Fibroblast of lung (primary cell): ENCODE measurements around the gene WTAP. TPM values are rescaled to one million over a fixed set of nuclear protein-coding genes. Genes with fewer than 3 reads are reported as not detected.

Source experiments
- DNase-seq, 2 donors: peaks; one replicate each; pipeline versions ENCODE4 v3.0.0 to v3.0.0-alpha.2; 2010; ENCODE audit warnings: low read depth in 2 of 2
- H2AFZ ChIP-seq: 2 replicates; pipeline ENCODE4 v1.5.1; 2012; ENCODE audit warnings: low read length, control low read depth, inconsistent platforms
- H3K27ac ChIP-seq: 2 replicates; pipeline ENCODE4 v1.5.1; 2011; ENCODE audit warnings: low read length, control low read depth; ENCODE audit not compliant: insufficient read depth
- H3K27me3 ChIP-seq: 2 replicates; pipeline ENCODE4 v1.5.1; 2011; ENCODE audit warnings: mild to moderate bottlenecking, low read length; ENCODE audit not compliant: control insufficient read depth, insufficient read depth
- H3K36me3 ChIP-seq: 2 replicates; pipeline ENCODE4 v1.5.1; 2011; ENCODE audit warnings: low read length; ENCODE audit not compliant: control insufficient read depth, insufficient read depth
- H3K4me1 ChIP-seq: 2 replicates; pipeline ENCODE4 v1.5.1; 2011; ENCODE audit warnings: low read length; ENCODE audit not compliant: control insufficient read depth, insufficient read depth; ENCODE audit errors: extremely low read depth
- H3K4me2 ChIP-seq: 2 replicates; pipeline ENCODE4 v1.5.1; 2011; ENCODE audit warnings: low read length, control low read depth; ENCODE audit not compliant: insufficient read depth; ENCODE audit errors: extremely low read depth
- H3K4me3 ChIP-seq, 4 experiments: fragments of 200-600 bp in 1 of 4; sonication (generic) in 1 of 4; replicated peaks in 1 of 4; 2 replicates each; pipeline ENCODE4 v1.5.1; 2011 to 2016; ENCODE audit warnings: low read length in 4 of 4, low read depth in 3 of 4, mild to moderate bottlenecking in 3 of 4, control low read depth in 2 of 4, inconsistent platforms in 1 of 4, mixed read lengths in 1 of 4; ENCODE audit not compliant: insufficient read depth in 1 of 4; ENCODE audit errors: control extremely low read depth in 1 of 4
- H3K79me2 ChIP-seq: 2 replicates; pipeline ENCODE4 v1.5.1; 2012; ENCODE audit warnings: mild to moderate bottlenecking, low read length, inconsistent platforms; ENCODE audit not compliant: control insufficient read depth, insufficient read depth
- H3K9ac ChIP-seq: 2 replicates; pipeline ENCODE4 v1.5.1; 2011; ENCODE audit warnings: mild to moderate bottlenecking, low read length, control low read depth; ENCODE audit not compliant: insufficient read depth
- H3K9me3 ChIP-seq: 2 replicates; pipeline ENCODE4 v1.5.1; 2012; ENCODE audit warnings: low read depth, low read length; ENCODE audit not compliant: control insufficient read depth, insufficient read depth
- H4K20me1 ChIP-seq: 2 replicates; pipeline ENCODE4 v1.5.1; 2011; ENCODE audit warnings: low read length; ENCODE audit not compliant: control insufficient read depth, insufficient read depth; ENCODE audit errors: extremely low read depth
- CTCF ChIP-seq, 2 donors: IDR thresholded peaks in 1 of 2; conservative IDR thresholded peaks in 1 of 2; 1 replicate in 1 of 2; 2 replicates in 1 of 2; pipeline ENCODE4 v1.5.1; 2011 to 2012; ENCODE audit warnings: low read length in 2 of 2, control low read depth in 1 of 2, inconsistent platforms in 1 of 2, low read depth in 1 of 2, mild to moderate bottlenecking in 1 of 2
- EZH2 ChIP-seq: IDR thresholded peaks from 2 replicates; pipeline ENCODE4 v1.5.1; 2012; ENCODE audit warnings: low read length, control low read depth, mild to moderate bottlenecking; ENCODE audit errors: missing control alignments
- polyA minus RNA-seq: library from RNA; depleted of rRNA, polyadenylated mRNA; stranded (reverse); fragments of >200 nt; gene quantifications from 2 replicates; pipeline ENCODE4 v1.2.3, GENCODE V29; 2011; ENCODE audit warnings: low replicate concordance
- polyA plus RNA-seq, 2 donors: library from polyadenylated mRNA; depleted of rRNA in 1 of 2; stranded (reverse) in 1 of 2; unstranded in 1 of 2; fragments of >200 nt; gene quantifications; 2 replicates each; pipeline ENCODE4 v1.2.1, GENCODE V29; 2011 to 2012; ENCODE audit warnings: missing spikeins in 1 of 2
- total RNA-seq: library from RNA; depleted of rRNA; stranded (reverse); fragments of >200 nt; gene quantifications from 2 replicates; pipeline ENCODE4 v1.2.1, GENCODE V29; 2014

The WTAP gene
- total RNA-seq (124 and 137 TPM in 2 replicates), polyA plus RNA-seq (52.7 and 63.0 TPM in 2 replicates), polyA minus RNA-seq (9.4 and 15.1 TPM in 2 replicates)
- polyA plus RNA-seq (2012) = 66.4 and 70.6 TPM in 2 replicates

- Histone ChIP-seq H3K4me3 (peak within 1 kb of the TSS; percentile 82 to 100 (median 91)), H3K4me1 (peaks cover 5% of the 10 kb centered on the region), H3K27ac (peak within 1 kb of the TSS; percentile 89), H3K9ac (peak within 1 kb of the TSS; percentile 97), H4K20me1 (peaks cover 8% of the 10 kb centered on the region), H3K9me3 (no peaks in the 10 kb centered on the region), H3K4me2 (peak within 1 kb of the TSS; percentile 99), H2AFZ (peak within 1 kb of the TSS; percentile 84), H3K27me3 (no peaks in the 10 kb centered on the region), H3K36me3 (no peaks in the 10 kb centered on the region), H3K79me2 (peaks cover 77% of the 10 kb centered on the region)
- DNase-seq = peak; percentile 96 to 97
- TF ChIP-seq CTCF (conservative IDR thresholded peaks at IDR 0.05 in 1 of 2, IDR thresholded peaks at IDR 0.05 in 1 of 2; ENCODE audit: low read depth in 1 of 2, low read length in 2 of 2) (no peak), EZH2 (no peak)
Observed at GRCh38 chr6:159726918-159727716, at the start of gene WTAP. Gene WTAP (plus strand): TSS chr6:159727506. CDS start chr6:159736266, 8,760 bp downstream.

DNA sequence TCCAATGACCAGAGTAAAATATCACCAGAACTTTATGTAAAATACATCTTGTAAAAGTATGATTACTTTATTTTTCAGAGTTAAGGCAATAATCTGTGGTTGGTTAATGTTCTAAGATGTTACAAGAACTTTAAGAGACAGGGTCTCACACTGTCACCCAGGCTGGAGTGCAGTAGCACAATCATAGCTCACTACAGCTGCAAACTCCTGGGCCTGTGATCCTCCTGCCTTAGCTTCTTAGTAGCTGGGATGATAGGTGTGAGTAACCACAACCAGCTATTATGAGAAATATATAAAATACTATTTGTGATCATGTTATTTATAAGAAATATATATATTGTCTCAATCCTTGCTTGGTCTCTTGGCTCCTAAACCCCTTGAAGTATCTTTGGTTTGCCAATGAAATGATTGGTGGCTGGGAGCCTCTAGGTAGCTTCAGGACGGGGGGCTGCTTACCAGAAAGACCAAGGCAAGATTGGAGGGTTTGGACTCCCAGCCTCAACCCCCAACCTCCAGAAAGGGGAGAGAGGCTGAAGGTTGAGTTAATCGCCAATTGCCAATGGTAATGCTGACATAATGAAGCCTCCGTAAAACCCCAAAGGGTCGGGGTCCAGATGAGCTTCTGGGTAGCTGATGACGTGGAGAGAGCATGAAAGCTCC is 49.7 kb upstream of the WTAP start:
- no peak for DNase-seq
- Histone ChIP-seq H3K27ac (no peak overlapping the region), H3K79me2 (no peaks in the 10 kb centered on the region), H3K4me2 (no peak overlapping the region), H3K27me3 (no peaks in the 10 kb centered on the region), H3K9me3 (no peaks in the 10 kb centered on the region), H3K4me1 (peaks cover 4% of the 10 kb centered on the region), H3K4me3 (no peak overlapping the region), H4K20me1 (no peaks in the 10 kb centered on the region), H3K36me3 (no peaks in the 10 kb centered on the region), H2AFZ (no peak overlapping the region), H3K9ac (no peak overlapping the region)
- TF ChIP-seq EZH2 (no peak), CTCF (conservative IDR thresholded peaks at IDR 0.05 in 1 of 2, IDR thresholded peaks at IDR 0.05 in 1 of 2; ENCODE audit: low read depth in 1 of 2, low read length in 2 of 2) (no peak)

- no peaks in the 10 kb centered on the region for H3K36me3 ChIP-seq
- no peak overlapping the region for H3K4me2 ChIP-seq
- H3K27ac ChIP-seq = no peak overlapping the region
- no peaks in the 10 kb centered on the region for H3K79me2 ChIP-seq
- DNase-seq = no peak
- TF ChIP-seq CTCF (conservative IDR thresholded peaks at IDR 0.05 in 1 of 2, IDR thresholded peaks at IDR 0.05 in 1 of 2; ENCODE audit: low read depth in 1 of 2, low read length in 2 of 2) = no peak
- no peak for TF ChIP-seq EZH2
- no peaks in the 10 kb centered on the region for H3K27me3 ChIP-seq
- no peaks in the 10 kb centered on the region for H4K20me1 ChIP-seq
- peaks cover 4% of the 10 kb centered on the region for H3K4me1 ChIP-seq
- H3K9ac ChIP-seq = no peak overlapping the region
- H3K4me3 ChIP-seq = no peak overlapping the region
- H3K9me3 ChIP-seq = no peaks in the 10 kb centered on the region
- H2AFZ ChIP-seq = no peak overlapping the region
Observed at GRCh38 chr6:159678574-159678973, 48.7 kb upstream of the WTAP start.
